WERI-Rb-1 (cell line): Measurements from ENCODE around the gene DDC.
A peak's percentile ranks its signal among the peaks of the same experiment; 100 is the strongest.

Experiments used
- DNase-seq: peaks from one replicate; pipeline ENCODE4 v3.0.0-alpha.2; 2020
- H3K27ac ChIP-seq: fragments of 250-450 bp; sonication (Bioruptor Pico); 2 replicates; pipeline ENCODE4 v1.5.1; 2020; ENCODE audit warnings: mild to moderate bottlenecking, moderate library complexity
- H3K27me3 ChIP-seq: fragments of 250-450 bp; sonication (Bioruptor Pico); 2 replicates; pipeline ENCODE4 v1.5.1; 2021; ENCODE audit warnings: mild to moderate bottlenecking, low read depth, moderate library complexity; ENCODE audit not compliant: insufficient read depth, severe bottlenecking
- H3K36me3 ChIP-seq: fragments of 250-450 bp; sonication (Bioruptor Pico); 2 replicates; pipeline ENCODE4 v1.5.1; 2020; ENCODE audit warnings: mild to moderate bottlenecking, moderate library complexity
- H3K4me3 ChIP-seq: 2 replicates; pipeline ENCODE4 v1.5.1; 2011; ENCODE audit warnings: low read depth, mild to moderate bottlenecking, control low read depth, low read length
- H3K9me3 ChIP-seq: fragments of 250-450 bp; sonication (Bioruptor Pico); 2 replicates; pipeline ENCODE4 v1.5.1; 2021; ENCODE audit warnings: mild to moderate bottlenecking, moderate library complexity; ENCODE audit not compliant: severe bottlenecking
- TF ChIP-seq, protein P1 (sequence below): IDR thresholded peaks from 2 replicates; pipeline ENCODE4 v1.5.1; 2011; ENCODE audit warnings: low read depth, mild to moderate bottlenecking, control low read depth, inconsistent platforms, low read length

Gene DDC

DNA sequence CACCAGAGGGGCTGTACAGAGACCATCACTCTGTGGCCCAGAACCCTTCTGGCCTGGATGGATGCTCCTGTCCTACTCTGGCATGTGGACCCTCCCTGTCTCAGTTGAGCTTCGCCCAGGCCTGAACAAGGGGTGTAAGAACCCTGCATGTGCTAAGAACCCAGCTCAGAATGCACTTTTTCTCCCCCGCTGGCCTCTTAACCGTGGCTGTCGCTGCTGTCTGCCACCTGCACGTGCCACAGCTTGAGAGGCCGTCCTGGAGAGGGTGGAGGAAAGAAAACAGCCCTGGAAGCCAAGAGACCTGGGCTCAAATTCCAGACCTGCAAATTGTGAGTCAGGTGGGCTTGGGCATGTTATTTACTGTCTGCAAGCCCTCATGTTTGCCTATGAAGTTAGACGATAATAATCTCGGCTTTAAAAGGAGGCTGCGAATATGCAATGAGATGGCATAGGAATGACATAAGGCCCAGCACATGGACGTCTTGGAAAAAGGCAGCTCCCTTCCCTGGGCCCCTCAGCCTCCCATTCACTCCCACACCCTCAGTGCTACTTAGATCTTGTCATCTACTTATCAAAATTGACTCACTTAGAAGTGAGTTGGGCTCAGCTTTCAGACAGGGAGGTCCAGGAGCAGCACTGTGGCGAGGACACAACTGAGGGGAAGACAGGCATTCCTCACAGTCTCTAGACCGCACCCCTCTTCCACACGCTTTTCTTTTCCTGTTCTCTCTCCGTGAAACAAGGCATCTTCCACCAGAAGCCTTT, 146.5 kb downstream of the DDC start:
- no peaks in the 10 kb centered on the region for H3K9me3 ChIP-seq
- no peaks in the 10 kb centered on the region for H3K27me3 ChIP-seq
- H3K4me3 ChIP-seq: no peak overlapping the region
- no peak for DNase-seq
- TF ChIP-seq, protein P1, sequence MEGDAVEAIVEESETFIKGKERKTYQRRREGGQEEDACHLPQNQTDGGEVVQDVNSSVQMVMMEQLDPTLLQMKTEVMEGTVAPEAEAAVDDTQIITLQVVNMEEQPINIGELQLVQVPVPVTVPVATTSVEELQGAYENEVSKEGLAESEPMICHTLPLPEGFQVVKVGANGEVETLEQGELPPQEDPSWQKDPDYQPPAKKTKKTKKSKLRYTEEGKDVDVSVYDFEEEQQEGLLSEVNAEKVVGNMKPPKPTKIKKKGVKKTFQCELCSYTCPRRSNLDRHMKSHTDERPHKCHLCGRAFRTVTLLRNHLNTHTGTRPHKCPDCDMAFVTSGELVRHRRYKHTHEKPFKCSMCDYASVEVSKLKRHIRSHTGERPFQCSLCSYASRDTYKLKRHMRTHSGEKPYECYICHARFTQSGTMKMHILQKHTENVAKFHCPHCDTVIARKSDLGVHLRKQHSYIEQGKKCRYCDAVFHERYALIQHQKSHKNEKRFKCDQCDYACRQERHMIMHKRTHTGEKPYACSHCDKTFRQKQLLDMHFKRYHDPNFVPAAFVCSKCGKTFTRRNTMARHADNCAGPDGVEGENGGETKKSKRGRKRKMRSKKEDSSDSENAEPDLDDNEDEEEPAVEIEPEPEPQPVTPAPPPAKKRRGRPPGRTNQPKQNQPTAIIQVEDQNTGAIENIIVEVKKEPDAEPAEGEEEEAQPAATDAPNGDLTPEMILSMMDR: no peak
- H3K27ac ChIP-seq: no peak overlapping the region
- H3K36me3 ChIP-seq: no peaks in the 10 kb centered on the region

DNA sequence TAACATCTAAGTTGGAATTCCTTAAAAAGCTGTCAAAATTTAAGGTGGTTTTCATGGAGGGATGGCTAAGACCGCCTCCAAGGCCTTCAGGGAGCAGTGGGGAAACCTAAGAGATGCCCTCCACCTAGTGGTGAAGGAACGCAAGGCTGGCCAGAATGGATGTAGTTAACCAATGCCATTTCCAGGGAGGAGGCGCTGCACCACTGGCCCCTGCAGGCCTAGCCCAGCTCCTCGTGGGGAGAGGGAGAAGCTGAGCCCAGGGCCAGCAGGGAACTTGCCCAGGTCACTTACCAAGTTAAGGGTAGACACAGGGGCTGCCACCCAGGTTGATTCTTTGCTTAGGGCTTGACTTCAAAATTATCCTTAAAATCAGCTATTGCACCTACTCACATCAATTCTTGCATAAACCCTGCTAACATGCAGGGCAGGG, 147.1 kb downstream of the DDC start:
- Histone ChIP-seq H3K27me3 (no peaks in the 10 kb centered on the region), H3K9me3 (no peaks in the 10 kb centered on the region), H3K4me3 (no peak overlapping the region), H3K36me3 (no peaks in the 10 kb centered on the region), H3K27ac (no peak overlapping the region)
- DNase-seq: peak; percentile 86
- TF ChIP-seq, protein P1: peak; percentile 95

DNA sequence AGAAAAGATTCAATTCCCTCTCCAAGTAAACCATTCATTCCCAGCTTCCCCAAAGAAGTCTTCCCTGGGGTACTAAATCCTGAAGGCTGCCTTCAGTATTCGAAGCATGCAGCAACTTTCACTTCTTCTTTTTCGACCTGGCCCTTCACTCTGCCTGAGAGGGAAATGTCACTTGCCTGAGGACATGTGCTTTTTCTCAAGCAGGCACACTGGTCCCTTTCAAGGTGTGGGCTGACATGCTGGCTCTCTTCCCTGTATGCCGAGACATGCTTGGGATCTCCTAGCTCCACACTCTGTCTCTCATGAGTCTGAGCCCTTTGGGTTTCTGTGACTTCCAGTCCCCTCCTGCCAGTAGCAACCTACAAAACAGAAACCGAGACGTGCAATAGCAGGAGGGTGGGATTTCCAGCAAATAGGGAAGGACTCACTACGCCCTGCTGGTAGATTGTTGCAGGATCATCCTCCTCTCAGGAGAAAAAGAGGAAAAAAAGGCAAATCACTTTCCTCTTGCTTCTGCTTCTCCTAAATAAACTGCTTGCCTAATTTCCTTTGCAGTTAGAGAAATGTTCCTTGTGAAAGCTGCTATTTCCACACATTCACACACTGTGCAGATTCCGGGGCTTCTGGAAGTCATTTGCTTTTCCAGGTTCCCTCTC, 148.6 kb downstream of the DDC start:
- TF ChIP-seq, protein P1: no peak
- H3K27me3 ChIP-seq: no peaks in the 10 kb centered on the region
- H3K36me3 ChIP-seq: no peaks in the 10 kb centered on the region
- H3K27ac ChIP-seq: no peak overlapping the region
- no peak for DNase-seq
- no peaks in the 10 kb centered on the region for H3K9me3 ChIP-seq
- H3K4me3 ChIP-seq: no peak overlapping the region

DNA sequence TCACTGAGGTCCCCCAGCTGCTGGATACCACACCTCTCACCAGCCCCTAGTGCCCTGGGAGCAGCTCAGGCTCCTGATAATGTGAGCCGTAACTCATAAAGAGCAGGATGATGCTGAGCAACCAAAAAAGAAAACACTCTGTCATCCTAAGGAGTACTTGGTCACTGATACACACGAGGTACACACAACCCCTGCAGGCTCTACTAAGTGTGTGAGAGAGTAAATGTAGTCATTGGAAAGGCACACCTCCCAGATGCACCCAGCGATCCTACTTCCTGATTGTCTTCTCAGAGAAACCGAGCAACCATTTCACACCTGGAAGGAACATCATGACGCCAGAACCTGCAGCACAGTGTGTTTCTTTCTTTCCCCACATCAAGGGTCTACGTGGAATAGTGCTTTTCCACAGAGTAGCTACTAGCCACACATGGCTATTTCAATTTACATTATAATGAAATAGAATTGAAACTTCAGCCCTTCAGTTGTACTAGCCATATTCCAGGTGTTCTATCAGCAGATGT, 149.3 kb downstream of the DDC start:
- TF ChIP-seq, protein P1: no peak
- no peak for DNase-seq
- Histone ChIP-seq H3K27me3 (no peaks in the 10 kb centered on the region), H3K4me3 (no peak overlapping the region), H3K9me3 (no peaks in the 10 kb centered on the region), H3K36me3 (no peaks in the 10 kb centered on the region), H3K27ac (no peak overlapping the region)

DNA sequence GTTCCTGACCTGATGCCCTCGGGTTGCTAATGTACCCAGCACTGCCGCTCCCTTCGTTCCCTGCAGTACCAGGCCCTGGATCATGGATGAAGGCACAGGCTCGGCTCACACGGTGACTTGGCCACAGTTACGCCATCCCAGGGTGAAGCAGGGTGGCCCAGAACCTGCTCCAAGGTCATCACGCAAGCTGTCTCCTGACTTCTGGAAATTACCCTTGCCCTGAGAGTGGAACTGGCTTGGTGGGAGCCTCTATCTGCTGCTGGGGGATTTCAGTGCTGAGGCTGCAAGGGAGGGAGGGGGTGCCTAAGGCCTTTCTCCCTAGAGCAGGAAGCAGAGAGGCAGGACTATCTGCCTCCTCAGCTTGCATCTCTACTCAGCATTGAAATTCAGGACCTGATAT, 151.6 kb downstream of the DDC start:
- TF ChIP-seq, protein P1: no peak
- Histone ChIP-seq H3K36me3 (no peaks in the 10 kb centered on the region), H3K27ac (no peak overlapping the region), H3K27me3 (no peaks in the 10 kb centered on the region), H3K4me3 (no peak overlapping the region), H3K9me3 (no peaks in the 10 kb centered on the region)
- DNase-seq: no peak
